Mesenchymal stem cell (in vitro differentiated cells and primary cell): ENCODE data around the gene LARP1.
A peak's percentile ranks its signal among the peaks of the same experiment; 100 is the strongest.

Source experiments
- DNase-seq: peaks from one replicate; pipeline ENCODE4 v3.0.0-alpha.2; 2013
- H2AFZ ChIP-seq: one replicate; pipeline ENCODE4 v1.6.1; 2013; ENCODE audit warnings: low read depth, mild to moderate bottlenecking, control low read depth, inconsistent platforms, low read length, moderate library complexity
- H2AK5ac ChIP-seq: 2 replicates; pipeline ENCODE4 v1.6.1; 2013; ENCODE audit warnings: low read length, moderate library complexity, mild to moderate bottlenecking, inconsistent platforms; ENCODE audit not compliant: severe bottlenecking
- H2BK120ac ChIP-seq: one replicate; pipeline ENCODE4 v1.6.1; 2013; ENCODE audit warnings: low read depth, mild to moderate bottlenecking, inconsistent platforms, low read length, moderate library complexity
- H2BK12ac ChIP-seq, 2 experiments: one replicate each; pipeline ENCODE4 v1.6.1; 2013; ENCODE audit warnings: inconsistent platforms in 2 of 2, low read length in 2 of 2, mild to moderate bottlenecking in 2 of 2, moderate library complexity in 2 of 2, control low read depth in 1 of 2
- H2BK15ac ChIP-seq: one replicate; pipeline ENCODE4 v1.6.1; 2013; ENCODE audit warnings: mild to moderate bottlenecking, low read depth, inconsistent platforms; ENCODE audit not compliant: poor library complexity, severe bottlenecking
- H2BK5ac ChIP-seq: 2 replicates; pipeline ENCODE4 v1.6.1; 2013; ENCODE audit warnings: low read depth, mild to moderate bottlenecking, low read length, control low read depth, inconsistent platforms; ENCODE audit not compliant: poor library complexity, severe bottlenecking
- H3K14ac ChIP-seq, 2 experiments: one replicate each; pipeline ENCODE4 v1.6.1; 2013; ENCODE audit warnings: inconsistent platforms in 2 of 2, low read length in 2 of 2, control low read depth in 1 of 2, mild to moderate bottlenecking in 1 of 2, moderate library complexity in 1 of 2
- H3K18ac ChIP-seq, 2 experiments: one replicate each; pipeline ENCODE4 v1.6.1; 2013; ENCODE audit warnings: inconsistent platforms in 2 of 2, low read length in 2 of 2, control low read depth in 1 of 2, low read depth in 1 of 2, mild to moderate bottlenecking in 1 of 2
- H3K23ac ChIP-seq, 2 experiments: one replicate each; pipeline ENCODE4 v1.6.1; 2013; ENCODE audit warnings: inconsistent platforms in 2 of 2, low read length in 2 of 2, mild to moderate bottlenecking in 2 of 2, moderate library complexity in 2 of 2, control low read depth in 1 of 2
- H3K27ac ChIP-seq: 2 replicates; pipeline ENCODE4 v1.5.1; 2013; ENCODE audit warnings: mild to moderate bottlenecking, moderate library complexity, low read length, control low read depth, inconsistent platforms; ENCODE audit not compliant: poor library complexity, severe bottlenecking
- H3K27me3 ChIP-seq, 2 experiments: 2 replicates each; pipeline versions ENCODE4 v1.6.1 to v1.7.0; 2013; ENCODE audit warnings: low read length in 2 of 2, mild to moderate bottlenecking in 2 of 2, moderate library complexity in 2 of 2, control low read depth in 1 of 2, inconsistent platforms in 1 of 2; ENCODE audit not compliant: control insufficient read depth in 1 of 2, insufficient read depth in 1 of 2
- H3K36me3 ChIP-seq, 2 experiments: 2 replicates each; pipeline versions ENCODE4 v1.6.1 to v1.7.0; 2013; ENCODE audit warnings: low read length in 2 of 2, control low read depth in 1 of 2, inconsistent platforms in 1 of 2, low read depth in 1 of 2, mild to moderate bottlenecking in 1 of 2; ENCODE audit not compliant: insufficient read depth in 2 of 2, control insufficient read depth in 1 of 2
- H3K4ac ChIP-seq, 2 experiments: one replicate each; pipeline ENCODE4 v1.6.1; 2013; ENCODE audit warnings: inconsistent platforms in 2 of 2, low read length in 2 of 2, mild to moderate bottlenecking in 2 of 2, moderate library complexity in 2 of 2, control low read depth in 1 of 2, low read depth in 1 of 2
- H3K4me1 ChIP-seq: 2 replicates; pipeline ENCODE4 v1.6.1; 2013; ENCODE audit warnings: low read depth, low read length, control low read depth; ENCODE audit not compliant: control insufficient read depth, insufficient read depth
- H3K4me2 ChIP-seq: 2 replicates; pipeline ENCODE4 v1.6.1; 2013; ENCODE audit warnings: low read length, mild to moderate bottlenecking, inconsistent platforms; ENCODE audit not compliant: poor library complexity, severe bottlenecking
- H3K4me3 ChIP-seq, 2 experiments: 2 replicates each; pipeline versions ENCODE4 v1.5.1 to v1.7.0; 2013; ENCODE audit warnings: low read length in 2 of 2, mild to moderate bottlenecking in 2 of 2, control low read depth in 1 of 2, low read depth in 1 of 2; ENCODE audit not compliant: insufficient read depth in 1 of 2
- H3K79me1 ChIP-seq: replicated peaks from 2 replicates; pipeline ENCODE4 v1.6.1; 2013; ENCODE audit warnings: mild to moderate bottlenecking, control low read depth, low read length, inconsistent platforms; ENCODE audit not compliant: poor library complexity, severe bottlenecking
- H3K9ac ChIP-seq: 2 replicates; pipeline ENCODE4 v1.7.0; 2013; ENCODE audit warnings: mild to moderate bottlenecking, low read length, moderate library complexity
- H3K9me3 ChIP-seq: 2 replicates; pipeline ENCODE4 v1.7.0; 2013; ENCODE audit warnings: mild to moderate bottlenecking, low read length; ENCODE audit not compliant: control insufficient read depth
- H4K8ac ChIP-seq: one replicate; pipeline ENCODE4 v1.6.1; 2013; ENCODE audit warnings: inconsistent platforms, mild to moderate bottlenecking, low read length, moderate library complexity
- H4K91ac ChIP-seq: one replicate; pipeline ENCODE4 v1.6.1; 2013; ENCODE audit warnings: mild to moderate bottlenecking, low read length, inconsistent platforms
- WGBS: methylation state at CpG from one replicate; pipeline ENCODE4 v1.1.7; 2013; ENCODE audit warnings: mixed read lengths; 5-methylcytosine and 5-hydroxymethylcytosine counted together

The LARP1 gene

DNA sequence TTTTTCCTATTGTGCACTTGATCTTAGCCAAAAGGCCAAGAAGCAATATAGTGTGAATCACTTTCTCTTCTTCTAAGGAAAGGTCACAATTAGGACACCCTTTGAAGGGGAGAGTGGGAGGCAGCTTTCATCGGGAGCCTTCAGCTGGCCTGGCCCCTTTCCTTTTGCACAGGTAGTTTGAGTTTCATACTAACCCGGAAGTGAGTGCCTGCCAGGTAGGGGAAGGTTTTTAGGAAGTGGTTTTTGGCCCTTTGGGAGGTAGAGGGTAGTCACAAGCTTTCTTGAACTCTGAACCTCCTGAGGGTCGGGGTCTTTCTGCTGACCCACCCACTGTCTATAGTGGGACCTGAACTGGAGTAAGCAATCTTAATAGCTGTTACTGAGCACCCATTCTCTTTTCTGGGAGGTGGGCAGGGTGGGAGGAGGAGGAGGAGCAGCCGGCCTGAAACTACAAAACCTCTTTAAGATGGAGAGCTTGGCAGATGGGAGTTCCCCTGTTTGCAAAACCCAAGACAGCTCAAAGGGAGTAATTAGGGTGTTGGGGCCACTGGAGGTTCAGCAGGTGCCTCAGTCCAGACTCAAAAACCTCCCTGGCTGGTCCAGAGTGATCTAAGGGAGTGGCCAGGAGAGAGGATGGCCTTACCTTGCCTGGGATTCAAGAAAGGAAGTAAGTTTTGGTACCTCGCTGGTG, 6.0 kb downstream of the LARP1 start:
- Histone ChIP-seq H2BK12ac (no peak overlapping the region), H3K18ac (no peak overlapping the region), H3K27me3 (no peaks in the 10 kb centered on the region), H3K4me3 (no peak overlapping the region), H2AK5ac (no peak overlapping the region), H3K36me3 (peaks cover 0 to 5% of the 10 kb centered on the region in 2 experiments), H3K14ac (no peak overlapping the region), H2BK120ac (no peak overlapping the region), H3K4me2 (no peak overlapping the region), H3K4me1 (peaks cover 9% of the 10 kb centered on the region), H3K9ac (no peak overlapping the region), H4K91ac (no peak overlapping the region), H2AFZ (no peak overlapping the region), H2BK15ac (no peak overlapping the region), H3K9me3 (no peaks in the 10 kb centered on the region), H3K23ac (no peak overlapping the region), H3K79me1 (no peaks in the 10 kb centered on the region), H2BK5ac (no peak overlapping the region), H3K27ac (no peak overlapping the region), H4K8ac (no peak overlapping the region), H3K4ac (no peak overlapping the region)
- no peak for DNase-seq
- WGBS = 83% methylated on average over 5 of the region's 5 CpGs

DNA sequence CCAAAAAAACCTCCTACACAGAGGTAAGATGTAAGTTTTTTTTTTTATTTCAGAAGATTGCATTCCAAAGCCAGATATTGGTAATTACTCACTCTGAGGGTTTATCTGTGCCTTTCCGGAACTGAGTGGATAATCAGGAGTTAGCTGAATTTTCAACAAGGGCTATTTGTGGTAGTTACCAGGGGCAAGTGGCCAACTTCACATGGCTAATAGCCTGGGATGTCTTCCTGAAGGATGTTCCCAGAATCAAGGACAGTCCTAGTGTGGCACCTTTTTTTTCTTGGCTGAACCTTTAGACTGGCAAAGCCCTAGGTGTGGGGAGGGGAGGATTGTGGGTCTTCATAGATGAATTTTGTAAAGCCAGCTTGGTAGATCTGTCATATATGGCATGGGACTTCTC, 7.1 kb downstream of the LARP1 start:
- Histone ChIP-seq H4K8ac (no peak overlapping the region), H3K9ac (peak overlapping the region; percentile 21), H3K14ac (no peak overlapping the region), H3K27ac (no peak overlapping the region), H2BK5ac (no peak overlapping the region), H2BK15ac (no peak overlapping the region), H3K4me1 (peaks cover 13% of the 10 kb centered on the region), H2AFZ (no peak overlapping the region), H3K9me3 (no peaks in the 10 kb centered on the region), H2AK5ac (no peak overlapping the region), H3K4me2 (no peak overlapping the region), H3K79me1 (no peaks in the 10 kb centered on the region), H3K4ac (no peak overlapping the region), H3K27me3 (no peaks in the 10 kb centered on the region), H4K91ac (no peak overlapping the region), H2BK120ac (no peak overlapping the region), H3K4me3 (no peak overlapping the region), H3K36me3 (peaks cover 0 to 5% of the 10 kb centered on the region in 2 experiments), H2BK12ac (no peak overlapping the region), H3K23ac (no peak overlapping the region), H3K18ac (no peak overlapping the region)
- DNase-seq = no peak
- WGBS = 100% methylated on average over 1 of the region's 1 CpG

DNA sequence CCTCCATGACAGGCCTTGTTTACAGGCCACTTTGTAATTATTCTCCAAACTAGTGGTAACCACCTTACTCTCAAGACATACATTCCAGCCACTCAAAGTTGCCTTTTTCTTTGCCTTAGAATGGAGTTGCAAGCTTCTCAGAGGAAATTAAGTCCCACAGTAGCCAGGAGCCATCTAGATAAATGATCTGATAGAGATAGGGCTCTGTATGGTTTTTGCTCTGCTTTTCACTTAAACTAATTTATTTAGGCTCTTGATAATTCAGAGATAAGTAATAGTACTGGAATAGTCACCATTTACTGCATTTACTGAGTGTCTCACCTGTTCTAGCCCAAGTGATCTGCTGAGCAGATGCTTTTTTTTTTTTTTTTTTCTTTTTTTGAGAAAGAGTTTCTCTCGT, 7.5 kb downstream of the LARP1 start:
- no peak overlapping the region for H3K4me3 ChIP-seq
- H3K4me1 ChIP-seq = peaks cover 13% of the 10 kb centered on the region
- H2BK5ac ChIP-seq = no peak overlapping the region
- H3K79me1 ChIP-seq = no peaks in the 10 kb centered on the region
- no peak overlapping the region for H3K4ac ChIP-seq
- H3K4me2 ChIP-seq = no peak overlapping the region
- H4K8ac ChIP-seq = no peak overlapping the region
- no peak overlapping the region for H3K27ac ChIP-seq
- H2BK120ac ChIP-seq = no peak overlapping the region
- no peak overlapping the region for H2BK15ac ChIP-seq
- no peak overlapping the region for H2AFZ ChIP-seq
- H3K23ac ChIP-seq = no peak overlapping the region
- DNase-seq = no peak
- no peaks in the 10 kb centered on the region for H3K27me3 ChIP-seq
- H3K18ac ChIP-seq = no peak overlapping the region
- H3K9me3 ChIP-seq = no peaks in the 10 kb centered on the region
- H4K91ac ChIP-seq = no peak overlapping the region
- peaks cover 0 to 5% of the 10 kb centered on the region in 2 experiments for H3K36me3 ChIP-seq
- H3K9ac ChIP-seq = peak overlapping the region; percentile 21
- no peak overlapping the region for H2AK5ac ChIP-seq
- no peak overlapping the region for H2BK12ac ChIP-seq
- WGBS = 100% methylated on average over 1 of the region's 1 CpG
- no peak overlapping the region for H3K14ac ChIP-seq

DNA sequence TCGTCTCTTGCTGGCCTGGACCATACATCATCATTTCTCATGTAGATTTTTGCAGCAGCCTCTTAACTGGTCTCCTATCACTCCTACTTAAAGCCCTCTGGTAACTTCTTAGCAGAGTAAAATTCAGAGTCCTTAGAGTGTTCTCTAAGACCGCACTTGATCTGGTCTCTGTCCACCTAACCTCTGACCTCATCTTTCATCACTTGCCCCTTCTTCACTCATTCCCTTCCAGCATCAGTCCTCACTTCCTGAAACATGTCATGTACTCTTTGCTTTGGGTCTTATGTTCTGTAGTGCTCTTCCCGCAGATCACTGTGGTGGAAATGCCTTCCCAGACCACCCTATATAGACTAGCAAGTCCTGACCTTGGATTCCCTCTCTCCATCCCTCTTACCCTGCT, 9.8 kb downstream of the LARP1 start:
- Histone ChIP-seq H3K27ac (no peak overlapping the region), H3K4me1 (peaks cover 12% of the 10 kb centered on the region), H3K4me3 (no peak overlapping the region), H3K4me2 (no peak overlapping the region), H2BK5ac (no peak overlapping the region), H3K36me3 (peaks cover 0 to 5% of the 10 kb centered on the region in 2 experiments), H2AK5ac (no peak overlapping the region), H2AFZ (no peak overlapping the region), H2BK12ac (no peak overlapping the region), H3K14ac (no peak overlapping the region), H4K8ac (no peak overlapping the region), H2BK120ac (no peak overlapping the region), H4K91ac (no peak overlapping the region), H3K27me3 (no peaks in the 10 kb centered on the region), H3K79me1 (no peaks in the 10 kb centered on the region), H2BK15ac (no peak overlapping the region), H3K9me3 (no peaks in the 10 kb centered on the region), H3K4ac (no peak overlapping the region), H3K18ac (no peak overlapping the region), H3K23ac (no peak overlapping the region), H3K9ac (no peak overlapping the region)
- 72% methylated on average over 3 of the region's 3 CpGs for WGBS
- DNase-seq = no peak
